Retinal pigment epithelial cell (primary cell): ENCODE data around the gene TBC1D23.
A peak's percentile ranks its signal among the peaks of the same experiment; 100 is the strongest.
"Not testable (repeated sequence)": the region's sequence is repeated elsewhere in the genome, so short reads cannot be mapped to it uniquely, and the experiment has no call there.

Experiments used
- DNase-seq: peaks from one replicate; pipeline ENCODE4 v3.0.0-alpha.2; 2010; ENCODE audit warnings: low read depth
- H3K4me3 ChIP-seq: 2 replicates; pipeline ENCODE4 v1.5.1; 2011; ENCODE audit warnings: mild to moderate bottlenecking, low read length, control low read depth, moderate library complexity
- TF ChIP-seq, protein P1 (sequence below): conservative IDR thresholded peaks from 2 replicates; pipeline ENCODE4 v1.5.1; 2011; ENCODE audit warnings: low read depth, low read length, control low read depth, inconsistent platforms

TBC1D23 gene

DNA sequence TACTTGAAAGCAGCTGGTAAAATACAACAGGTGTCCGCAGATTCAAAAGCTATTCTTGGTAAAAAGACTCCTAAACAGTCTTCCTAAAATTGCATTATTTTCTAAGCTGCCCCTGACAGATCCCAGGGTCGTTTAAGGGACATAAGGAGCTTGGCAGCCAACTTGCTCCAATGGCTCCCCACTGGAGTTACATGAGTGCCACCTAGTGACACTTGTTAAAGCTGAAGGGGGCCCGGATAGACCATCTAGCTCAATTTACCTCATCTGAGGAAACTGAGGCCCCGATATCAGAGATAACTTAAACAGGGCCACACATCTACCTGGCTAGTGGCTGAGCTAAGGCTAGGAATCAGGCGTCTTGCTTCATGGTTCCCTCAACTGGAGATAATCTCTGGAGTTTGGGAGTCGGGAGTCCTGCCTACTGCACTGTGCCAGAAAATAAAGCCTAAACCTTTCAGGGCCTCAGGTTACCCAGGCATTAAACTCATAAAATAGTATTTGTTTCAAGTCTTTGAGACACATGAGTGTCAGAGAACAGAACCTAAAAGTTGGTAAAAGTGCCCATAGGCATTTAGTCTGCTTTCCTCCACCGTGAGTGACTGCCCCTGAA lies 6.5 kb upstream of the TBC1D23 start:
- TF ChIP-seq, protein P1, sequence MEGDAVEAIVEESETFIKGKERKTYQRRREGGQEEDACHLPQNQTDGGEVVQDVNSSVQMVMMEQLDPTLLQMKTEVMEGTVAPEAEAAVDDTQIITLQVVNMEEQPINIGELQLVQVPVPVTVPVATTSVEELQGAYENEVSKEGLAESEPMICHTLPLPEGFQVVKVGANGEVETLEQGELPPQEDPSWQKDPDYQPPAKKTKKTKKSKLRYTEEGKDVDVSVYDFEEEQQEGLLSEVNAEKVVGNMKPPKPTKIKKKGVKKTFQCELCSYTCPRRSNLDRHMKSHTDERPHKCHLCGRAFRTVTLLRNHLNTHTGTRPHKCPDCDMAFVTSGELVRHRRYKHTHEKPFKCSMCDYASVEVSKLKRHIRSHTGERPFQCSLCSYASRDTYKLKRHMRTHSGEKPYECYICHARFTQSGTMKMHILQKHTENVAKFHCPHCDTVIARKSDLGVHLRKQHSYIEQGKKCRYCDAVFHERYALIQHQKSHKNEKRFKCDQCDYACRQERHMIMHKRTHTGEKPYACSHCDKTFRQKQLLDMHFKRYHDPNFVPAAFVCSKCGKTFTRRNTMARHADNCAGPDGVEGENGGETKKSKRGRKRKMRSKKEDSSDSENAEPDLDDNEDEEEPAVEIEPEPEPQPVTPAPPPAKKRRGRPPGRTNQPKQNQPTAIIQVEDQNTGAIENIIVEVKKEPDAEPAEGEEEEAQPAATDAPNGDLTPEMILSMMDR = peak; percentile 82
- DNase-seq = no peak

DNA sequence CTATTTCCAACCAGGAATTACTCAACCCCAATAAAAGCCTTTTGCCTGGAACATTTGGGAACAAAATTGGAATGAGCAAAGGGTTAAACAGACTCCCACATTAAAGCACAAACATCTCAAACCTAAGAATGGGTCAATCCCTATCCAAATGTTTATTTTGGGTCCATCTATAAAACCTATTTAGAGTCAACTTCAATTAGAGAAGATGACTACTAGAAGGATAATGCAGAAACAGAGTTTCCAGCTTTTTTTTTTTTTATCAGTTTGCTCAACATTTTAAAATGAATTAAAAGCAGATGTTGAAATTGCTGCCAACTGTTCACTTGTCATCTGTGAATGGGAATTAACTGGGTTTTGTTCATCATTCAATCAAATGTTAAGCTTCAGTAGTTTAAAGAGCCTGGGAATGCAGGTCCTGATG lies 4.1 kb upstream of the TBC1D23 start:
- DNase-seq = no peak
- TF ChIP-seq, protein P1 = no peak
- H3K4me3 ChIP-seq = no peak overlapping the region

More for the DNA sequence above, 6.5 kb upstream of the TBC1D23 start:
- no peak overlapping the region for H3K4me3 ChIP-seq

DNA sequence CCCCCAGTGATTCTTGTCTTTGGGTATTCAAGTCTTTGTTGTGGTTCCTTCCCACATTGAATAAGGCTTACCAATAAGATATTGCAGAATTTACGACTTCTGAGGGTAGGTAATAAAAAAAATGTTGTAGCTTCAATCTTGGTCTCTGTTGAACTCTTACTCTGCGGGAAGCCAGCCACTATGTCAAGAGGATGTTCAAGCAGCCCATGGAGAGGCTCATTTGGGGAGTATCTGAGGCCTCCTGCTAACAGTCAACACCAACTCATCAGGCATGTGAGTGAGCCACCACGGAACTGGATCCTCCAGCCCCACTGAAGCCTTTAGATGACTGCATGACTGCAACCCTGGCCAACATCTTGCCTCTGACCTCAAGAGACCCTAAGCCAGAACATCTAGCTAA lies 3.2 kb upstream of the TBC1D23 start:
- TF ChIP-seq, protein P1 = no peak
- no peak overlapping the region for H3K4me3 ChIP-seq
- no peak for DNase-seq

DNA sequence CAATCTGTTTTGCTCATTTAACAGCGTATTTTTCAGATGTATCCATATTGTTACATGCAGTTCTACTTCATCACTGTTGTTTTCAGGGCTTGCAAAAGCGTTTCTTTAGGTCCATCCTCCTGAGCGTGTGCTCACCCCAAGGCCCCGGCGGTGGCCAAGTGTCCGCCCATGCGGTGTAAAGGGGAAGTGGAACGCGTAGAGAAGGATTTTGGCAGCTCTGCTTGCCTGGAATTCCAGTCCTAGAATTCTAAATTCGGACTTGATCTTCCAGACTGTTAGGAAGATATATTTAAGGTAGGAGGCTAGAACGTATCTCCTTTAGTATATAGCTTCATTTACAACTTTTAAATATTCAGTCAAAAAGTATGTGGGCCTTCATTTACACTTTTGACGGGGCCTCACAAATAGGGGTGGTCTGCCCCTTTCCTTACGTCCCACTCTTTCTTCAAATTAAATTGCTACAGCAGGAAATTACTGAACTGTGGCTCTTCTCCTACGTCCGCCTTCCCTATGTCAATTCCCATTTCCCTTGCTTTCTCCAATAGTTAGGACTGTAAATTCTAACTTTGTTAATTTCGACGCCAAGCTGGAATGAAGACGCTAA lies 609 bp upstream of the TBC1D23 start:
- peak overlapping the region; percentile 85 for H3K4me3 ChIP-seq

DNA sequence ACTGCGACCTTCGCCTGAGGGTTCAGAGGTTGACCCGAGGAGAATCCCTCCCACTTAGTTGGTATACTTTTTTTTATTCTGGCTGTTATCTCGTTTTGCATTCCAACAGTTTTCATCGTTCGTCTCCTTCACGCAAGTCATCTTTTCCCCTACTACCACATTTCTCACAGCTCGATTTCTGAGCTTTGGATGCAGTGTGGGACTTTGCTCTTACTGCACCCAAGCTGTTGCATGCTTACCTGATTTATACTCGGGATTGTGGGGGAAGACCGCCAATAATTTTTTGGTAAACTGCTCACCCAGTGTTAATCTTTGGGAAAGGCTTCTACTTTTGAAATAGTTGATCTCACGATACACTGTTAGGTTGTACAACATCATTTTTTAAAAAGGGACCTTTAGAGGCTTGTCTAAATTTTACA lies 702 bp downstream of the TBC1D23 start:
- DNase-seq = no peak
- peak overlapping the region; percentile 85 for H3K4me3 ChIP-seq
- TF ChIP-seq, protein P1 = no peak

More for the DNA sequence above, 609 bp upstream of the TBC1D23 start:
- TF ChIP-seq, protein P1 = no peak
- no peak for DNase-seq

DNA sequence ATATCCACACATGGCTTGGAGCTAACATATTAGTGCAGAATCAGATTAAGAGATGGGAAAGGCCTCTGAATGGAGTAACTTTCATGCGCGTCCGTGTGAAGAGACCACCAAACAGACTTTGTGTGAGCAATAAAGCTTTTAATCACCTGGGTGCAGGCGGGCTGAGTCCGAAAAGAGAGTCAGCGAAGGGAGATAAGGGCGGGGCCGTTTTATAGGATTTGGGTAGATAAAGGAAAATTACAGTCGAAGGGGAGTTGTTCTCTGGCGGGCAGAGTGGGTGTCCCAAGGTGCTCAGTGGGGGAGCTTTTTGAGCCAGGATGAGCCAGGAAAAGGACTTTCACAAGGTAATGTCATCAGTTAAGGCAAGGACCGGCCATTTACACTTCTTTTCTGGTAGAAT lies 2.1 kb downstream of the TBC1D23 start:
- H3K4me3 ChIP-seq, DNase-seq: not testable (repeated sequence)

DNA sequence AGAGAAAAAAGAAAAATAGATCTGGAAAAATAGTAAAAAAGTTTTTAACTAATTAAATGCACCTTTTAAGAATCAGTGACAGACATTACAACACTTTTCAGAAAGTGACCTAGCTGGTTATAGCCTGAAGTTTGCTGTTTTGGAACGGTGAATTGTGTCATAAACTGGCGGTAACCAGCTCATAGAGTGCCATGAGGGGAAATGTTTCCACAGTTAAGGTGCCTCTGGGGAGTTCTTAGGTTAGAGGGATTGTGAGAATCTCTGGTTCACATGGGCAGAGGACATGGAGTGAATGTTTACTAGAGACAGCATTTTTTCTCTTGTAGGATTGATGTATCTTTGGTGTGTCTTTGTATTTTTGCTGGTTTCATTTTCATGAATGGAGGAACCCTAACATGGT lies 2.8 kb downstream of the TBC1D23 start:
- H3K4me3 ChIP-seq = no peak overlapping the region
- TF ChIP-seq, protein P1 = no peak
- DNase-seq = no peak

DNA sequence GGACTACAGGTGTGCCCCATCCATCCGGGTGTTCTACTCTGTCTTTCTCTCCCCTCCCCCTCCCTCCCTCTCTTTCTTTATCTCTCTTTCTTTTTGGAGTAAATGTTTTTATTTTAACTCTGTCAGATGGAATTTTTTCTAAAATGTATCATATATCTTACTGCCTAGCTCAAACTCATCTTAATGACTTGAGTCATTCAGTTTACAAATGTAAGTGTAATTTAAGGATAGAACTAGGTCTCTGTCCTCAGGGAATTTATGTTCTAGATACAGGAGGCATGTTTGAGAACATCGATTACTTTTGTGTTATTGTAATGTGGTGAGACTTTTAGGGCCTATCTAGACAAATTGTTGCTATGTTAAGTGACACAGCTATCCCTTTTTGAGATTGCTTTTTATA lies 3.5 kb downstream of the TBC1D23 start:
- no peak for DNase-seq
- TF ChIP-seq, protein P1 = no peak
- H3K4me3 ChIP-seq = no peak overlapping the region
